ENCODE measurements around the gene ADAM11.

- TF ChIP-seq CTCF (tag by site-specific recombination; IDR thresholded peaks at IDR 0.05) (no peak), REST (tag by site-specific recombination; IDR thresholded peaks at IDR 0.05) (no peak), ZNF398 (tag by site-specific recombination; IDR thresholded peaks at IDR 0.05) (no peak), ZNF174 (tag by site-specific recombination; IDR thresholded peaks at IDR 0.05) (no peak), ZNF214 (tag by site-specific recombination; IDR thresholded peaks at IDR 0.05; ENCODE audit: borderline replicate concordance) (no peak), ZNF274 (IDR thresholded peaks at IDR 0.05; ENCODE audit: low read length) (no peak), ZNF274 (tag by site-specific recombination; IDR thresholded peaks at IDR 0.05; ENCODE audit: borderline replicate concordance) (no peak), ZNF473 (tag by site-specific recombination; IDR thresholded peaks at IDR 0.05) (no peak), PRDM4 (tag by site-specific recombination; IDR thresholded peaks at IDR 0.05) (no peak), ZNF24 (tag by site-specific recombination; IDR thresholded peaks at IDR 0.05) (no peak)
These were observed 22.2 kb downstream of the ADAM11 start for GRCh38 chr17:44780845-44781480.
